ENCODE measurements around the gene RCC2.
"Not testable (repeated sequence)": the region's sequence is repeated elsewhere in the genome, so short reads cannot be mapped to it uniquely, and the experiment has no call there.

RCC2 gene

DNA sequence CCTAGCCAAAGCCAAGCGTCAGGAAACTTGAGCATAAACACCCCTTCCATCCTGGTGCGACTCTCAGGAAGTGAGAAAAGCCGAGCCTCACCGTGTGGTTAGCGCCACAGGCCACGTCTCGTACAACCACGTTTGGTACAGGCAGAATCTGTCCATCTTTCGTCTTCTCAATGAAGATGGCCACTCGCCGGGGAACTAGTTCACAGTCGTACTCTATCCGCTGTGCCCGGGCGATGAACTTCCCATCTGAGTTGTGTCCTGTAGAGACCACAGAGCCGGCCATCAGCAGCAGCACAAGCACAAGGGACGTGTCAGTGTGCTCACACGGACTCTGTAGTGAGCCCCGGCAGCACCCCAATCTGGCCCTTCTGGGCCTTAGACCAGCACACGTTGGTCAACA is 23.1 kb downstream of the RCC2 start:
- no peak for DNase-seq

DNA sequence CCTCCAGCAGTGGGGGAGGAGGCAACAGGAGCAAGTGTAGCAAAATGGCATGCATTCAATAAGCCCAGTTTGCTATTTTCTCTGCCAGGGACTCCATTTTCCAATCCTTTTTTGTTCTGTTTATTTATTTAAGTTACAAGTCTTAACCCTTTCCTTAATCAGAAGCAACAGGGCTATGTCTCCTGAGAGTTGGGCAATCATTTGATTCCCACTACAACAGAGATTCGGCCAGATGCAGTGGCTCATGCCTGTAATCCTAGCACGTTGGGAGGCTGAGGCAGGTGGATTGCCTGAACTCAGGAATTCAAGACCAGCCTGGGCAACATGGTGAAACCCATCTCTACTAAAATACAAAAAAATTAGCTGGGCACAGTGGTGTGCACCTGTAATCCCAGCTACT is 25.5 kb downstream of the RCC2 start:
- DNase-seq = no peak

DNA sequence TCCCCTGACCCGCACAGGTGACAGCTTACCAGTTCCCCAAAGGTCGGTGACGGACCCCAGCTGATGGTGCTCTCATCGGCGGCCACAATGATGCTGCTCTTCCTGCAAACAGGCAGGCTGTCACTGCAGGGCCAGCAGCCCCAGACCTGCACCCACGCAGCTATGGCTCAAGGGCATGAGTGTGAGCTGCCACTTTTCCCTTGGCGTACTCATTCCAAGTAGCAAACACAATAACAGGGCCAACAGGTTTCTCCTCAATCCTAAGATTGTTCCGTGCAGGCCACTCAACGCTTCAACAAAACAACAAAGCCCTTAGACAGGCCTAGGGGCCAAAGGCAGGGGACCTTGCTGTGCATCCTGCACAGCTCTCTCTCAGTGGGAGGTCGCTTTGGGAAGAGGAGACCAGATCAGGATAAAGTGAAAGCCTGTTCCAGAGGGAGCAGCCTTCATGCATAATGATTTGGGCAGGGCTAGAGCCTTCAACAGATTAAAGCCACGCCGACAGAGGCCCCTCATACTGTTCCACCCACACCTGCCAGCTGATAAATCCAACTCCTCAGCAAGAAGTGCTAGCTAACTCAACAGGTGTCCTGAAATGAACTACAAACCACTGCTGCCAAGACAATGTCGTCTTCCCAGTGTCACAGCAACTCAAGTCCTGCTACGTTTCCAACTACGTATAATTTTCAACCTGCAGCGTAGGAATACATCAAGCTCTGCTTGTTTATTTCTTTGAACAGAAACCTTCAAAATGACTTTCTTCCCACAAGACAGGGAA is 27.2 kb downstream of the RCC2 start:
- no peak for DNase-seq

DNA sequence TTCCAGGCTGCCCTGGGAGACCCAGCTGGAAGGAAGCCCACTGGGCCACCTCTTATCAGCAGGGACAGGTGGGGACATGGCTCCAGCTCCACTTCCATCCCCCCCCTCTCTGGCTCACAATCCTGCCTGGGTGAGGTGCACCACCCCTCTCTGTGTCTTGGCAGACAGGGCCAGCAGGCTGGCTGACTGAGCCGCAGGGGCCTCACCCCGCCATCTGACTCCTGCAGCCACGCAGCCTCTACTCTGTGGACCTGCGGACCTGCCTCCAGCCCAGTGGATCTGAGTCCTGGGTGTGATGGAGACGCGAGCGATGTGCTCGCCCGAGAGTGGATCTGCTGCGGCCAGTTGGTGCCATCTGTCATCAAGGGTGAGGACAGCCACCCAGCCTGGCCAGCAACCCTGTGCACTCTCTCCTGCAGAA is 30.1 kb downstream of the RCC2 start:
- no peak for DNase-seq

DNA sequence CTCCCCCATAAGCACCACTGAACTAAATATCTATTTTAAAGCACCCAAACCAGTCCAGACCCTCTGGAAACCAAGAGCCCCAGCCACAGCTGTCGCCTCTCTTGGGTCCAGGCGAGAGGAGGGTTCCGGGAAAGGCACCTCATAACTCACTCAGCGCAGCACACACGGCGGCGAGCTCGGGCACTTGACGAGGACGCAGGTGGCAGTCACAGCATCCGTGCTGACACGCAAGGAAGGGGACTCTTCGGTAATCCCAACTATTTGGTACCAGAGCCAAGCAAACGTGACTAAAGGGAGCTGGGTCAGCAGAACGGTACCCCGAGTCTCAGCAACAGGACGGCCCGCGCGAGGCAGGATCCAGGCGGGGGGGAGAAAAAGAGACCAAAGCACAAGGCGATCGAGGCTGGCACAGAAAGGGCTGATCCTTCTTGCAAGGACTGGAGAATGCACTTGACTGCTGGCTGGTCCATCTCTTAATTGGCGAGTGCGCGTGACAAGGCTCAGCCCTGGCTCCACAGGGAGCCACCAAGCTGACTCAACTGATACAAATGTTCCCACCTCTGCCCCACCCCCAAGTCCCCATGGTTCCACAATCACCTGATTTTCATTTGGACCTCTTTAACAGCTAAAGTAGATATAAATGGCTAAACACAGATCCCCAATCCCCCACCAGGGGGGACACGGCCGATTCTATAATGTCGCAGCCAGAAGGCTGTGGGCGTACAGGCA is 31.5 kb downstream of the RCC2 start:
- not testable (repeated sequence) for DNase-seq

DNA sequence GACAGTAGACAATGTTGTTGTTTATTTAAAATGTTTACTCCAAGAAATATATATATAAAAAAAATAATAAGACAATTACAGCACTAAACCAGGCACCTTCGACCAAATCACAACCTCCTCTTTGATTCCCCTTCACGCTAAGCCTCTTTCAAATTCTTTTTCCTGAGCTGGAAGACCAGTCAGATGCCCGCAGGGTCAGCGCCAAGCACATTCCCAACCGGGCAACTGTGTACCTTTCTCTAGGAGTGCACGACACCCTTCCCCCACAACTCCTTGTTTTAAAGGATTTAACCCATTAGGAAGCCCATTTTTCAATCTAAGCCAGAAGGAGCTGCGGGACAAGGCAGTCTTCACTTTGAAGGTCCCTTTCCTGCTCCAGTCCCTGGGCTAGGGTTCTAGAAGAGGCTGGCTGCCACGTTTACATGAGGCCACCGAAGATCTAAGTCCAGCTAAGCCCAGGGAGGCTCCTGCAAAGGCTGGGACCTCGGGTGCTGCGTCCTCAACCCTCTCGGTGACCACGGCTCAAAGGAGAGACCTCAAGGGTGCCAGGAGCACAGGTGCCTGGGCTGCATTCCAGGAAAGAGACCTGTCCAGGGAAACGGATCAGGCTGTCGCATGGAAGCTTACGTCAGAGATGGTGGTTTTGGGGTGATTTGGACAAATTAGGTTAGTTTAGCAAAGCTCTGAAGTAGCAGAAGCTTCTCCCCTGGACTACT is 32.6 kb downstream of the RCC2 start:
- DNase-seq = not testable (repeated sequence)

DNA sequence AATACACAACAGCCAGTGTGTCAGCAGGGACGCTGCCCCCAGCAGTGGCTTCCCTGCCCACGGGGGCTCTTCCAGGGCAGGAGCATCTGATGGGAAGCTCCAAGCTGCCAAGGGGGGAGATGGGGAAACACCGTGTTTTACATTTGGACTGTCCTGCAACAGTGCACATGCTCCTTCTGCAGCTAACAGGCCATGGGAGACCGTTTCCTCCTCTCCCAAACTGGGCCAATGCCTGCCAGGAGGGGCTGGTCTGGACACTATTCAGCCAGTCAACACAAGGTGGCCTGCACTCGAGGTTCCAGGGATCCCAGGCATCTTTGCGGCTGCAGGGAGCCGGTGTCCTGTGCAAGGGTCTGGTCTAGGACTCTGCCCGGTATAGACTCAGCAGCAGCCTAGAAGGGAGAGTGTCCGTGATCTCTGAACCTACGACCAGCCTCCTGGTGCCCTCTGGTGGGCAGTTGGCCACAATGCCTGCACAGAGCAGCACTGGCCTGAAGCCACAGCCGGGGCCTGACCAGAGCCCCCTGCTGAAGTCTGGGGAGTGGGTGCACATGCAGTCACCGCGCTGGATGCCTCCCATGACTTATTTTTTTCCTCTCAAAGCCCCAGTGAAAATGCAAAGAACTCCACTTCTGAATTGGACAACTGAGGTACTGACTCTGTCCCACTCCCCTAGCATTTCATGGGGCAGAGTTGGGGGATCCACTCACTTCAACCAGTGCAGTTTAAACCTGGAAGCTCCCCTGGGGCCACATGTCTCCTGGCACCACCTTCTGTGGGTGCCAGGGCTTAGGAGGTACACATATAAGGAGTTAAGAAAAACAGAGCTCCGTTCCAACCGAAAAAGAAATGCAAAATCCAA is 33.3 kb downstream of the RCC2 start:
- peak; percentile 80 for DNase-seq

DNA sequence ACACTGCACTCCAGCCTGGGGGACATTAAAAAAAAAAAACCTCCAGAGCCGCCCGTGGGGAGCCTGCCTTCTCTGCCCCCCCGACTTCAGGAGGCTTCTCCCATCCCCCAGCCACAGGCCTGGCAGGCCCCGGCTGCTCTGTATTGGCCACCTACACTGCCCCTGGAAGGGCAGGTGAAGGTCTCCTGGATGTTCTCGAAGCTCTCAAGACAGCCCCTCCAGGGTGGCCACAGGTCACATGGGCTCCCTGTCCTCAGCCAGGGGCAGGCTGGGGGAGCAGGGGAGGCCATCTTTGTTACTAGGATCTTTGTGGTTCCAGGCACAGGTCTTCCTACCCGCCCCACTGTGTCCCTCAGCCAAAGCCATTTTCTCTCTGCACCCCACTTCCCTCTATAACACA is 34.7 kb downstream of the RCC2 start:
- no peak for DNase-seq

DNA sequence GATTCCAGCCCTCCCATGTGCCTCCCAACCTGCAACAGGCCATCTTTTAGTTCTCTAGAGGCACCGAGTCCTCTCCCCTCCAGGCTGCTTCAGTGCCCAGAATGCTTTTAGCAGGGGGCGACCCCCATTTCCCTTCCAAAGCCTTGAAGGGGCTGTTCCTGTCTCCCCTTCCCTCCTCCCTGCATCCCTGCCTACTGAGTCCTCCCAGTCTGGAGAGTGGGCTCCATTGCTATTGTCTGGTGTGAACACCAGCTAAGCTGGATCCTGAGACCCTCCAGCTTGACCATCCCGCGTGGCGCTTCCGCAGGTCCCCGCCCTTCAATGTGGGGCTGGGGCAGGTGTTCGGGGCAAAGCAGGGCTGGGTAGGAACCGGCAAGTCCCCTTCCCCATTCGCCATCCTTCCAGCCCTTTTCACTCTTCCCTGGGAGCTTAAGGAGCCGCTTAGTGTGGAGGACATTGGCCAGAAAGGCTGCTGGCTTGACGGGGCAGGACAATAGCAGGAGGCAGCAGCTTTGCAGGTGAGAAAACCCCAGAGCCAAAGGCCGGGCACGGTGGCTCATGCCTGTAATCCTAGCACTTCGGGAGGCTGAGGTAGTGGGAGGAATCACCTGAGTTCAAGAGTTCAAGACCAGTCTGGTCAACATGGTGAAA is 35.3 kb downstream of the RCC2 start:
- peak; percentile 17 for DNase-seq

DNA sequence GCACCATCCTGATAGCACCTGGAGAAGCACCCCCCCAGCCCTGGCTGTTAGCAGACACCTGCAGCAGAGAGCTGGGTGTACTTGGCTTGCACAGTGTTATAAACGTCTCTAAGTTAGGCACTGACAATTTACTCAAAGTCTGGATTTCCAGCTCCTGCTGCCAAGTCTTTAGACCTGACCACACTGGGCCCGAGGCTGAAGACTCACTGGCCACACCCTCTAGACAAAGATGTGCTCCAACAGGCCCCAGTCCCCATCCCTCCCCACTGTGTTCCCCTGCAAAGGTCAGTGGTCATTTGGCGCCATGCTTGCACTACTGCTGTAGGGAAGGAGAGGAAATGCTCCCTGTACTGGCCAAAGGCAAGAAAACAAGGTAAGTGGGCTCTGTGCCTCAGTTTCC is 36.4 kb downstream of the RCC2 start:
- DNase-seq = no peak

DNA sequence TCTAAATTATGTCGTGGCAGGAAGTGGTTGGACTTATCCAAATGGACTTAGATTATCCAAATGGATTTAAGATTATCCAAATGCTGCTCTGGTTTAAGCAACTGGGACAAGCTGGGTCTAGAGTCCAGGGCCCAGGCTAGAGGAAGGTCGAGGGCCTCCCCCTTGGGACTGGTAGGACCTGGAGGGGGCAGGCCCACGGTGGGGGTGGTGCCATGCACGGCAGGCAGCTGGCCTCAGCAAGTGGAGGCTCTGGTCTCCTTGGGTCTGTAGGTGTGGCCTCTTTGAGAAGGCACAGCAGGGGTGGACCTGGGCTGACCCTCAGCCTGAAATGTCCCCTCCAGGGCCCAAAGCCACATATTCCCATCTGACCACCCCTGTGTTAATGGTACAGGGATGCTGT is 37.6 kb downstream of the RCC2 start:
- DNase-seq = no peak

DNA sequence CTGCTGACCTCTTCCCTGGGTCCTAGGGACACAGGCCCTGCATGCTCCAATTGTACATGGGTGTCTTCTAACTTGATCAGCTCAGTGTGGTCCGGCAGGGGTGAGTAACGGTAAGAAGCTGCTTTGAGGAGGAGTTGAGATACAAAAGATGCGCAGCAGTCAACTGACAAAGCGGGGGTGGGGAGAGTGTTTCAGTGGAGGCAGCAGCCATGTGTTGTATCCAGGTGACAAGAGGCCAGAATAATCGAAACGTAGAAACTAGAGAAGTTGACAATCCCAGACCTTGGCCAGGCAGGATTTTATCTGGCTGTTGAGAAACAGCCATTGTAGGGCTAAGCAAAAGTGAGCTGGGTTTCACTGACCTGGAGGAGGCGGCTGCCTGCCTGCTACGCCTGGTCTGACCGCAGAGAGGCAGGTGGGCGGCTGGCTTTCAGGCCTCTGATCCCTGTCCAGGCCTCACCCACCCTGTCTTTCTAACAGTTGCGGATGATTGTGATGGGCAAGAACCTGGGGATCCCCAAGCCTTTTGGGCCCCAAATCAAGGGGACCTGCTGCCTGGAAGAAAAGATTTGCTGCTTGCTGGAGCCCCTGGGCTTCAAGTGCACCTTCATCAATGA is 38.6 kb downstream of the RCC2 start:
- no peak for DNase-seq

DNA sequence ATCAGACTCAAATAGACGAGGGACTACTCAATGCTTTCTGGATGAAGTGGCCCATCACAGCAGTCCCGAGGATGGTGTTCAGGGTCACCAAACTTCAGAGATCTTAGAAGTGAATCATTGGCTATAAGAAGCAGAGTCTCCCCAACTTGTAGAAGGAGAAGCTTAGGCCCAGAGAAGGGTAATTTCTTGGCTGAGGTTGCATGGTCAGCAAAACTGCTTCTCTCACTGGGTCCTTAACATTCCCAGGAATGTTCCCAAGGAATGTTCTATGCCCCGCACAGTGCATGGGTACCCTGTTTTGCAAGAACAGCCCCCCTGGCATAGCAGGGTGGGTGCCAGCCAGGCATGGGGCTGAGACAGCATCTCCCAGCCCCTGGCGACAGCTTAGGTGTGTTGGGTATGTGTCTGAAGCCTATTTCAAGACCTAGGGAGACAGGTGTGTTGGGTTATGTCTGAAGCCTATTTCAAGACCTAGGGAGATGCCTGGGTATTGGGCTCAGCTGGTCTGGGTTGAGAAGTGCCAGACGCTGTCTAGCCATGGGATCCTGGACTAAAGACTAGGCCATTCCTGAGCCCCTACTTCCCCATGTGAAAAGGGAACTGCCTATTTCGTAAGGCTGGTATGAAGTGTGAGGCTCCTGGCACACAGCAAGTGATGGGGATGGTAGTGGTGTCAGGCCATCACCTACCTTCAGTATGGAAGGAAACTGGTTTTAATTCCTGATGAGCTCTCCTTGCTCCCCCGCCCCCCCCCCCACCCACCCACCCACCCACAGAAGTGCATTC is 41.4 kb downstream of the RCC2 start:
- no peak for DNase-seq

DNA sequence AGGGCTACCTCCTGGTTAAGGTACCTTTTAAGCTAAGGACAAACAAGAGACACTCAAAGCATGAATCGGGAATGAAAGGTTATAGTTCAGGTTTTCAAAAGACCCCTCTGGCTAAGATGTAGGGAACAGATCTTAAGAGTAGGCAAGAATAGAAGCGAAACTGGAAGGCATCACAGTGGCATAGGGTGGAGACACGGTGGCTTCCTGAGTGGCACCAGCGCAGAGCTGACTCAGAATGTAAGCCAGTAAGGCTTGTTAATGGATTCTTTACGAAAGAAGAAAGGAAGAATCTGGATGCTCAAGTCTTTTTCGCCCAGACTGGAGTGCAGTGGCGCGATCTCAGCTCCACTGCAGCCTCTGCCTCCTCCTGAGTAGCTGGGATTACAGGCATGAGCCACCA is 46.2 kb downstream of the RCC2 start:
- no peak for DNase-seq

DNA sequence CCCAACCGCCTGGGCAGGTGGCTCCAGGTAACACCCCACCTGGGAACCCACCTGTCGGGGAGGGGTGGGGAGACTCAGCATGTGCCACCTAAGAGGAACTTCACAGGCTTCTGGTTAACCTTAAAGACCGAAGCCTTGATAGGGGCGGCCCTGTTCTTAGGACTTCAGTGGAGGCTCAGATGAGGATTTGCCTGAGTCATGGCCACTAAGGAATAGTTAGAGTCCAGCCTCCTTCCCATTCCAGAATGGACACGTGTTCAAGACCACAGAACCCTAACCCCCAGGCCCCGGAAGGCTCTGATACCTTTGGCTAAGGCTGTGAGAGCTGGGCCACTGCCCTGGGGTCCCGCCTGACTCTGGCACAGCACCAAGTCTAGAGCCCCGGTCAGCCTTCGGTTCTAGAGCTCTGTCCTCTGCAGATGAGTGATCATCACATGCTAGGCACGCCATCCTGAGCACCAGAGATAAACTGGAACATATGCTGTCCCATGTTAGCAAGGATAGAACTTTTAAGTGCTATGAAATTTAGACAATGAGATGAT is 47.2 kb downstream of the RCC2 start:
- DNase-seq = no peak

DNA sequence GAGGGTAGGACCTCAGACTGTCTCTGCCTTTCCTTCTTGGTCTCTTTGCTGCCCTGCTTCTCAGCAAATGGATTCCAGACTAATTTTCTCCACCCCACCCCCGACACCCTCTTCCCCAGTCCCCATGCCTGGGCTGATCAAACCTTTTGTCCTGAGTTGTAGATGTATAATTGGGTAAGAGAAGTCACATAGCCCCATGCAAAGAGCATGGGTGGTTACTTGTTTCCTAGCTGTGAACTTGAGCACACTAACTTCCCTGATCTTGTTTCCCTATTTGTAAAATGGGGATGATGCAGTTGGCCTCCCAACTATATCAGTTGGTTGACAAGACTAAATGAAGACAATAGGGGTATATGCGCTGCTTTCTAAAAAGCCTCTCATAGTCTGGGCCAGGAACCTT is 58.3 kb downstream of the RCC2 start:
- no peak for DNase-seq

DNA sequence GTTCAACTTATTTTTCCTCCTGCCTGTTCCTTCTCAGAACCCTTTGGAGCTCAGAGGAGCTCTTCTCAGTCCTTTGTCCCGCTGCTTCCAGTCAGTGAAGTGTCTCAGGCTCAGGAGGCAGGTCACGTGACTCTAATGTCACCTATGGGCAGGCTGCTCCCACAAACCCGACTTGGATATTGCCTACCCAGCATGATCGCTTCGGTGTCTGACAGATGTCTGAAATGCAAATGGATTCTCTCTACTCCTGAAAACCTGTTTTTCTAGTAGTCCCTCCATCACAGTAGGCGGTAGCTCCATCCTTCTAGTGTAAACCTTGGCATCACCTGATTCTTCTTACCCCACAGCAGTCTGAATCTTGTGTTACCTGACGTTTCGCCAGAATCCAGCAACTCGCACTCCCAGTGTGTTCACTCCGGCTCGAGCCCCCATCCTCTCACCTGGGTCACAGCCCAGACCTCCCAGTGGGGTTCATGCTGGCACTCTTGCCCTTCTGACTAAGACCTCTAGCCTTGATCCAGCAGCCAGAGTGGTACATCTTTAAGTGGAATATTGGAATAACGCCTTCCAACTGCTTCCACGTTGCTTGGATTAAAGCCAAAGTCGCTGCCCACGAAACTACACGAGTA is 62.0 kb downstream of the RCC2 start:
- DNase-seq = peak; percentile 94

DNA sequence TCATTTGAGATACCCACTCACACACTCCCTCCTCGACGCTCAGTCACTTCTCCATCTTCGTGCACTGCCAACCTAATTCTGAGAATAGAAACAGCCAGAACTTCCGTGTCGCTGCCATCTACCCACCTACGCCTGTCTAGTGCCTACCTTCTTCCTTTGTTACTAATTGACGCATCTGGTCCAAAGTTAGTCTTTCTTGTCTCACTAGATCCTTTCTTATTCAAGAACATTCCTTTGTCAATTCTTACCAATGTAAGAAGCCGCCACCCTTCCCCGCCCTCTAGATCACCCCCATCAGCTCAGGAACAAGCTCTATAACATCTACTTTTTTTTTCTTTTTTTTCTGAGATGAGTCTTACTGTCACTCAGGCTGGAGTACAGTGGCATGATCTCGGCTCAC is 63.8 kb downstream of the RCC2 start:
- DNase-seq = no peak

DNA sequence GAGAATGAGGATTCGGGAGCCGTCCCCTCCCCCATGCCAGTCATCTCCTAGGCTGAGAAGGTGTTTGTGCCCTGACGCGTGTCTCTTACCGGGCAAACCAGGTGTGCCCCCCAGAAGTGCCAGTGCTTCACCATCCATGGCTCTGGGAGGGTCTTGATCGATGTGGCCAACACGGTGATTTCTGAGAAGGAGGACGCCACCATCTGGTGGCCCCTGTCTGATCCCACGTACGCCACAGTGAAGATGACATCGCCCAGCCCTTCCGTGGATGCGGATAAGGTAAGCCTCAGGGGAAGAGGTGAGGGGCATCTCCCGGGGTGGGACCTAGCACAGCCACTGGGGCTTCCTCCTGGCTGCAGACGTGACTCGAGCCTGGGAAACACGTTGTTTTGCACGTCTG is 66.5 kb downstream of the RCC2 start:
- no peak for DNase-seq

DNA sequence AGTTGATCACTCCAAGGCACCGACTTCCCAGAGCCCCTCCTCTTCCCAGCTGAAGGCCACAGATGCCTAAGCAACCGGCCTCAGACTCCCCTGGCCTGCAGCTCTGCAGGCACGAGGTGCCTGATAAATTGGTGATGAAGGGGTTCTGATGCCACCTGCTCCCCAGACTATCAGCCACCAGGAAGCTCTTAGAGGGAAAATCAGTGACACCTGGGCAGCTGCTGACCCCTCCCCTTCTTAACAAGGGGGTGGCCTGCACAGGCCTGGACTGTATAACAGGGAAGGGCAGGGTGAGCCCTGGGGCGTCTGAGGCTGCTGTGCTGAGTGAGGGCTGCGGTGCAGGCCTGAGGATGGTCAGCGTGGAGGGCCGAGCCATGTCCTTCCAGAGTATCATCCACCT is 67.6 kb downstream of the RCC2 start, which contains the start of gene PADI6:
Gene PADI6, plus strand, starts transcription at position 301 of the 400 bp plus-strand sequence. Its CDS starts 50 bp downstream, at position 351.
- DNase-seq = no peak

Measured in DMS53 (cell line).